GM23338 (cell line): Measurements from ENCODE around the gene GNAI3.

Source experiments
- JUNB ChIP-seq: IDR thresholded peaks from one replicate; pipeline ENCODE4 v1.6.1; 2016; ENCODE audit warnings: antibody characterized with exemption; ENCODE audit not compliant: unreplicated experiment
- REST ChIP-seq: IDR thresholded peaks from one replicate; pipeline ENCODE4 v1.6.1; 2018; ENCODE audit warnings: antibody characterized with exemption; ENCODE audit not compliant: unreplicated experiment
- TF ChIP-seq, protein P1 (sequence below), 2 experiments: fragments of 200-600 bp in 1 of 2; sonication (generic) in 1 of 2; conservative IDR thresholded peaks; 2 replicates each; pipeline versions ENCODE4 v1.5.1 to v1.6.1; 2016 to 2017; ENCODE audit warnings: antibody characterized with exemption in 2 of 2, low read depth in 2 of 2, mild to moderate bottlenecking in 2 of 2, moderate library complexity in 1 of 2

GRCh38 chr1:109534307-109534858 lies 14.0 kb upstream of the GNAI3 start:
- TF ChIP-seq, protein P1, sequence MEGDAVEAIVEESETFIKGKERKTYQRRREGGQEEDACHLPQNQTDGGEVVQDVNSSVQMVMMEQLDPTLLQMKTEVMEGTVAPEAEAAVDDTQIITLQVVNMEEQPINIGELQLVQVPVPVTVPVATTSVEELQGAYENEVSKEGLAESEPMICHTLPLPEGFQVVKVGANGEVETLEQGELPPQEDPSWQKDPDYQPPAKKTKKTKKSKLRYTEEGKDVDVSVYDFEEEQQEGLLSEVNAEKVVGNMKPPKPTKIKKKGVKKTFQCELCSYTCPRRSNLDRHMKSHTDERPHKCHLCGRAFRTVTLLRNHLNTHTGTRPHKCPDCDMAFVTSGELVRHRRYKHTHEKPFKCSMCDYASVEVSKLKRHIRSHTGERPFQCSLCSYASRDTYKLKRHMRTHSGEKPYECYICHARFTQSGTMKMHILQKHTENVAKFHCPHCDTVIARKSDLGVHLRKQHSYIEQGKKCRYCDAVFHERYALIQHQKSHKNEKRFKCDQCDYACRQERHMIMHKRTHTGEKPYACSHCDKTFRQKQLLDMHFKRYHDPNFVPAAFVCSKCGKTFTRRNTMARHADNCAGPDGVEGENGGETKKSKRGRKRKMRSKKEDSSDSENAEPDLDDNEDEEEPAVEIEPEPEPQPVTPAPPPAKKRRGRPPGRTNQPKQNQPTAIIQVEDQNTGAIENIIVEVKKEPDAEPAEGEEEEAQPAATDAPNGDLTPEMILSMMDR (conservative IDR thresholded peaks at IDR 0.05; ENCODE audit: low read depth in 2 of 2) = no peak
- TF ChIP-seq REST (no peak), JUNB (no peak)
